KMS-11 (cell line): ENCODE results near the gene PHF12.
"Not testable (repeated sequence)": the region's sequence is repeated elsewhere in the genome, so short reads cannot be mapped to it uniquely, and the experiment has no call there.

Experiments used
- H2AFZ ChIP-seq: fragments of 200-600 bp; sonication (generic); 2 replicates; pipeline ENCODE4 v1.6.1; 2016; ENCODE audit warnings: antibody characterized with exemption, mixed run types, low read depth
- H3K27ac ChIP-seq: fragments of 200-600 bp; sonication (generic); 2 replicates; pipeline ENCODE4 v1.6.1; 2016; ENCODE audit warnings: mild to moderate bottlenecking, mixed run types
- H3K27me3 ChIP-seq: fragments of 200-600 bp; sonication (generic); 2 replicates; pipeline ENCODE4 v1.6.1; 2017; ENCODE audit warnings: mild to moderate bottlenecking, low read depth, mixed run types, moderate library complexity; ENCODE audit not compliant: insufficient read depth
- H3K36me3 ChIP-seq: fragments of 200-600 bp; sonication (generic); 2 replicates; pipeline ENCODE4 v1.6.1; 2017; ENCODE audit warnings: mild to moderate bottlenecking, mixed run types; ENCODE audit not compliant: insufficient read depth
- H3K4me1 ChIP-seq: fragments of 200-600 bp; sonication (generic); 2 replicates; pipeline ENCODE4 v1.6.1; 2016; ENCODE audit warnings: mild to moderate bottlenecking, low read depth, mixed run types; ENCODE audit not compliant: poor library complexity, severe bottlenecking
- H3K4me2 ChIP-seq: fragments of 200-600 bp; sonication (generic); 2 replicates; pipeline ENCODE4 v1.7.0; 2016; ENCODE audit warnings: mild to moderate bottlenecking, mixed run types
- H3K4me3 ChIP-seq: fragments of 200-600 bp; sonication (generic); IDR thresholded peaks from 2 replicates; pipeline ENCODE4 v1.6.1; 2017; ENCODE audit warnings: low read depth, low read length, mixed read lengths; ENCODE audit not compliant: insufficient read depth
- H3K79me2 ChIP-seq: fragments of 200-600 bp; sonication (generic); 2 replicates; pipeline ENCODE4 v1.6.1; 2016; ENCODE audit warnings: low read depth, mixed run types; ENCODE audit not compliant: insufficient read depth
- H3K9ac ChIP-seq: fragments of 200-600 bp; sonication (generic); 2 replicates; pipeline ENCODE4 v1.6.1; 2016; ENCODE audit warnings: mild to moderate bottlenecking, mixed run types
- H4K20me1 ChIP-seq: fragments of 200-600 bp; sonication (generic); 2 replicates; pipeline ENCODE4 v1.6.1; 2016; ENCODE audit warnings: mild to moderate bottlenecking, mixed run types; ENCODE audit not compliant: insufficient read depth
- CTCF ChIP-seq: fragments of 200-600 bp; sonication (generic); conservative IDR thresholded peaks from 2 replicates; pipeline ENCODE4 v1.6.1; 2017; ENCODE audit warnings: low read depth, mild to moderate bottlenecking, antibody characterized with exemption, low read length, moderate library complexity, mixed read lengths

Gene PHF12

GRCh38 chr17:28896491-28896883, 54.8 kb downstream of the PHF12 start:
- Histone ChIP-seq H3K79me2 (peaks cover 4% of the 10 kb centered on the region; the same call in 1 of the 2 replicates), H4K20me1 (no peaks in the 10 kb centered on the region), H3K4me3 (no peak overlapping the region), H2AFZ (peak overlapping the region; percentile 96; the same call in 1 of the 2 replicates), H3K36me3 (no peaks in the 10 kb centered on the region), H3K4me2 (peak overlapping the region; percentile 84), H3K9ac (peak overlapping the region; percentile 70; the same call in 1 of the 2 replicates), H3K27ac (no peak overlapping the region), H3K4me1 (peaks cover 65% of the 10 kb centered on the region), H3K27me3 (no peaks in the 10 kb centered on the region)
- TF ChIP-seq CTCF, result no peak

- Histone ChIP-seq H3K27me3 (no peaks in the 10 kb centered on the region), H3K27ac (no peak overlapping the region), H3K36me3 (no peaks in the 10 kb centered on the region), H3K4me1 (peaks cover 60% of the 10 kb centered on the region), H3K9ac (no peak overlapping the region), H2AFZ (no peak overlapping the region), H3K4me3 (no peak overlapping the region), H3K4me2 (peak overlapping the region; percentile 84), H3K79me2 (no peaks in the 10 kb centered on the region; the same call in 1 of the 2 replicates), H4K20me1 (no peaks in the 10 kb centered on the region)
- no peak for TF ChIP-seq CTCF
Measured at GRCh38 chr17:28895794-28896447, 55.4 kb downstream of the PHF12 start.

- not testable (repeated sequence) for H3K27ac ChIP-seq
- peaks cover 55% of the 10 kb centered on the region for H3K4me1 ChIP-seq
Measured at GRCh38 chr17:28893248-28894183, 57.8 kb downstream of the PHF12 start.

GRCh38 chr17:28892024-28892423, 59.3 kb downstream of the PHF12 start:
- H3K4me2 ChIP-seq, result peak overlapping the region; percentile 22; the same call in 1 of the 2 replicates
- no peaks in the 10 kb centered on the region for H4K20me1 ChIP-seq
- no peak overlapping the region for H3K27ac ChIP-seq
- H3K36me3 ChIP-seq, result no peaks in the 10 kb centered on the region
- no peak overlapping the region for H2AFZ ChIP-seq
- H3K4me3 ChIP-seq, result no peak overlapping the region
- peaks cover 46% of the 10 kb centered on the region for H3K4me1 ChIP-seq
- TF ChIP-seq CTCF, result no peak
- no peaks in the 10 kb centered on the region for H3K79me2 ChIP-seq
- no peak overlapping the region for H3K9ac ChIP-seq
- no peaks in the 10 kb centered on the region for H3K27me3 ChIP-seq

More at GRCh38 chr17:28893248-28894183, 57.8 kb downstream of the PHF12 start:
- not testable (repeated sequence) for H4K20me1 ChIP-seq, H3K27me3 ChIP-seq, H3K4me3 ChIP-seq, H2AFZ ChIP-seq, H3K36me3 ChIP-seq, H3K4me2 ChIP-seq, H3K9ac ChIP-seq, H3K79me2 ChIP-seq
